Epithelial cell of prostate (primary cell): ENCODE data around the gene FBXW7.
A peak's percentile ranks its signal among the peaks of the same experiment; 100 is the strongest.

ENCODE experiments used
- DNase-seq: peaks from one replicate; pipeline ENCODE4 v3.0.0-alpha.2; 2011; ENCODE audit warnings: low read depth, low spot score
- H3K27ac ChIP-seq: fragments of 450-650 bp; 2 replicates; pipeline ENCODE4 v1.5.1; 2017; ENCODE audit warnings: mild to moderate bottlenecking

FBXW7 gene

DNA sequence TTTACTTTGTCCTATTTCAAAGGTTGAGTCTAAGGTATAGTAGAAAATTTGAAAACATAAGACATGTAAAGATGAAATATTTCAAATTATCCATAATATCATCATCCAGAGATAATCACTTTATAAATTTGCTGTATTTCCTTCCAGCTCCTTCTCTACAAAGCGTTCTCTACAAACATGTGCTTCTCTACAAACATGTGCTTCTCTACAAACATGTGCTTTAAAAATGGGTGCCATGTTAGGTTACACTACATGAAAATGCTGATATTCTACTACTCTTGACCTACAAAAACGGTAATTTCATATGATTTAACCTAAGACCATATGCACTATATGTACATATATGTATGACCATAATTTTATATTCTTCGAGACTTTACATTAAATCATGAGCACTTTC is 92.0 kb downstream of the FBXW7 start:
- no peak overlapping the region for H3K27ac ChIP-seq
- DNase-seq, result no peak

DNA sequence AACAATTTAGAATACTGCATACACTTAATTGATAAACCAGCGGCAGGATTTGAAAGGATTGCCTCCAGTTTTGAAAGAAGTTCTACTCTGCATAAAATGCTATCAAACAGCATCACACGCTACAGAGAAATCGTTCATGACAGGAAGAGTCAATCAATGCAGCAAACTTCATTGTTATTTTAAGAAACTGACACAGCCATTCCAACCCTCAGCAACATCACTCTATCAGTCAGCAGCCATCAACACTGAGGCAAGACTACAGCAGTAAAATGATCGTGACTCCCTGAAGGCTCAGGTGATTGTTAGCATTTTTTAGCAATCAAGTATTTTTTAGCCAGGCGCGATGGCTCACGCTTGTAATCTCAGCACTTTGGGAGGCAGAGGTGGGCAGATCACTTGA is 98.3 kb downstream of the FBXW7 start:
- H3K27ac ChIP-seq, result no peak overlapping the region
- DNase-seq, result no peak

DNA sequence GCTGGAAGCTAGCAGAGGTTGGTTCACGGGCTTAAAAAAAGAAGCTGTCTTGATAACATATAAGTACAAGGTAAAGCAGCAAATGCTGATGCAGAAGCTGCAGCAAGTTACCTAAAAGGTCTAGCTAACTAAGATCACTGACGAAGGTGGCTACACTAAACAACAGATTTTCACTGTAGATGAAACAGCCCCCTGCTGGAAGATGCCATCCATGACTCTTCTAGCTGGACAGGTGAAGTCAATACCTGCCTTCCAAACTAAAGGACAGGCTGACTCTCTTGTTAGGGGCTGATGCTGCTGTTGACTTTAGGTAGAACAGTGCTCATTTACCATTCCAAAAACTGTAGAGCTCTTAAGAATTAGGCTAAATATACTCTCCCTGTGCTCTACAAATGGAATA is 99.5 kb downstream of the FBXW7 start:
- DNase-seq, result no peak
- no peak overlapping the region for H3K27ac ChIP-seq

DNA sequence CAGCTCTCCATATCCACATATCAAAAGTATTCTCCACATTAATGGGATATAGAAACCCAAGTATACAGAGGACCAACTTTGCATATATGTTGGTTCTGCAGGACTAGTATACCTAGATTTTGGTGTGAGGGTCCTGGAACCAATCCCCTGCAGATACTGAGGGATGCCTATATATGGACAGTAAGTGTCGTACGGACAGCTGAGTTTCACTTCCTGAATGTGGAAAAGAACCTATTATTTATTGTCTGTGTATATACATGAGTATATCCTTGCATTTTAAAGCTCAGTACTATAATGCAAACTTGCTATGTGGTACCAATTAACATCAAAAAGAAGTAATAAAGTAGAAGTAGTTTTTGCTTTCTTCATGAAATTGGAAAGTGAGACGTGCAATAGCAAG is 101.9 kb downstream of the FBXW7 start:
- no peak overlapping the region for H3K27ac ChIP-seq
- no peak for DNase-seq

DNA sequence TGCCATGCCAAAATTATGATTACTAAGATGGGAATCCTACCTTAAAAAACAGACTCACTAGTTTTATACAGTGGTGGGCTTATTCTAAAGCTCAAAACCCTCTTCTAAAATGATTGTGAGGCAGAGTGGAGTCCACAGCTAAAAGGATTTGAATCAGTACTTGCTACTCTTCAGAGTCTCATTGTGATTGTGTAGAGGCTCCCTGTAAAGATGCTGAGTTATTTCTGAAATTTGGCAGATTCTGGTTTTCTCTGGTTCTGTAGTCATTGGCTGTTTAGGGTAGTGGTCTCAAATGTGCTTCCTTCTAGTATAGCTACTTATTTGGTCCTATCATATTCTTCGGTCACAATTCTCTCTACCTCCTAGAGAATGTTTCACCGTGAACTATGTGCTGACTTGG is 104.1 kb downstream of the FBXW7 start:
- no peak overlapping the region for H3K27ac ChIP-seq
- DNase-seq, result no peak

DNA sequence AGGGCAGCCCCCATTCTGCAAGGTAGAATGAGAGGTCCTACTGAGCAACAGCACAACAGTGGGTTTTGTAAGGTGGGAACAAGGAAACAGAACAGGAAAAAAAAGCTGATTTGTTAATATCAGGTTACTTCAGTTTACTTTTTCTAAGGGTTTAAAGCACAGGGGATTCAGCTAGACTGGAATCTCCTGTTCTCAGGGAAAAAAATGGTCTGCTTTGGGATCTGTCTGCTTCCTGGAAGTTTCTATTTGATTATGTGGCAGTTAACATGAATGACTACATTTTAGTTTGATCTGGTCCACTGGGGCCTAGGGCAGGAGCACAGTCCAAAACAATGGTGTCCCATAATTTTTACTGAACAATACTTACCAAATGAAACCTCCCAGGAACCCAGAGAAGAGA is 104.6 kb downstream of the FBXW7 start:
- no peak overlapping the region for H3K27ac ChIP-seq
- no peak for DNase-seq

DNA sequence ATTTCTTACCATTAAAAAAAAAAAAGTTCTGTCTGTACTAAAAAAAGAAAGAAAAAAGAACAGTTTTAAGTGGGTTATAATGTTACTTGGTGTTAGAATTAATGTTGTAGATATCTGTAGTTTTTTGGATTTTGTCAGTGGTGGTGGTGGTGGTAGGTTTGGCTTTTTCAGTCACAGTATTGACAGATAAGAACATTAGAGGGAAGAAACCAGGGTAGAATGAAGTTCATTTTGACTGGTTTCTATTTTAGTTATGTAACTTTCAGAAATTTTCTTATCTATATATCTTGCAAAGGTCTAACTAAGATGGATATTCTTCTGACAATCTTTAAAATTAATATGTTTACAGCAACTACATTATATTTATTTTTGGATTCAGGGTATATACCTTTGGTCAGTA is 105.4 kb downstream of the FBXW7 start:
- no peak for DNase-seq

DNA sequence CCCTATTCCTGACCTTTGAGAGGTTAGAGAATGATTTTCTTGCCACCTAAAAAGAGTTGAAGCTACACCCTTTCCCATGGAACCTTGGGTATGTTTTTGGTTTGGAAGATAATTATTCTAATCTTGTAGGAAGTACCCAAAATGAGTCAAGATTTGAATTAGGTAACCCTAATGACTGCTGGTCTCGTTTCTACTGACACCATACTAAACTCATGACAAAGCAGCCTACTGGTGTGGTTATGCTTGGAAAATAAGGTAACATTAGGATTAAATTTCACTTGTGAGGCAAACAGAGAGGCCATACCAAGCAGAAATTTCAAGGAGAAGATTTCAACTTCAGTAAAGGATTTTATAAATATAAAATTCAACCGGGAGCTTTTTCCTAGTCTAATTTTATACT is 107.9 kb downstream of the FBXW7 start:
- no peak for DNase-seq
- H3K27ac ChIP-seq, result no peak overlapping the region

More for the DNA sequence above, 105.4 kb downstream of the FBXW7 start:
- no peak overlapping the region for H3K27ac ChIP-seq

DNA sequence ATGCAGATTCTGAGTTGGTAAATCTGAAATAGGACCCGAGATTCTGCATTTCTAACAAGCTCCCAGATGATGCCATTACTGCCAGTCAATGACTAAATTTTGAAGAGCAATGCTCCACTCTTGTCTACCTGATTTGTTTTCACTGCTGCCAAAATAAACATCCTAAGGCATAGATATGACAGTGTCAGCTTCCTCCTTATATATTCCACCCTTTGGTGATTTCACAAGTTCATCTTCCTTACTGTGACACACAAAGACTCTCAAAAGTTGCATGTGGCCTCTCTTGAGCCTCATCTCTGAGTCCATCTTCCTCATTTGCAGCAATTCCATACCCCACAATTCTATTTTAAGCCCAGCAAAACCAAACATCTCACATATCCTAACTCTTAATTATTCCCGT is 110.9 kb downstream of the FBXW7 start:
- no peak overlapping the region for H3K27ac ChIP-seq
- DNase-seq, result peak; percentile 26

DNA sequence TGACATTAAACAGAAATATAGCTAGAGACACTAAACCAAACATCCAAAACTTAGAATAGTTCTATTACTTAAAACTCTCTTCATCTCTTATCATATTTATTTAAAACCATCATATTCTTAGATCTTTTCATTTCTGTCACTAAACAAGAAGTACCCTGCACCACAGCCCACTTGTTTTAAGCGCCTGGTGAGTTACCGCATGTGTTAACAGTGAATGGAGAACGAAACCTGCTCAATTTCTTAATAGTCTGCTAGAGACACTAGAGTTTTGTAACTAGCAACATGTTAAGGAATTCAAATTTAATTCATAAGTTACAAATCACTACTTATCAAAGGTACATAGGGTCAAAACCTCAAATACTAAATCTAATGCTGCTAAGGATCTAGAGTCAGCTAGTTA is 111.5 kb downstream of the FBXW7 start:
- no peak for DNase-seq
- H3K27ac ChIP-seq, result no peak overlapping the region

DNA sequence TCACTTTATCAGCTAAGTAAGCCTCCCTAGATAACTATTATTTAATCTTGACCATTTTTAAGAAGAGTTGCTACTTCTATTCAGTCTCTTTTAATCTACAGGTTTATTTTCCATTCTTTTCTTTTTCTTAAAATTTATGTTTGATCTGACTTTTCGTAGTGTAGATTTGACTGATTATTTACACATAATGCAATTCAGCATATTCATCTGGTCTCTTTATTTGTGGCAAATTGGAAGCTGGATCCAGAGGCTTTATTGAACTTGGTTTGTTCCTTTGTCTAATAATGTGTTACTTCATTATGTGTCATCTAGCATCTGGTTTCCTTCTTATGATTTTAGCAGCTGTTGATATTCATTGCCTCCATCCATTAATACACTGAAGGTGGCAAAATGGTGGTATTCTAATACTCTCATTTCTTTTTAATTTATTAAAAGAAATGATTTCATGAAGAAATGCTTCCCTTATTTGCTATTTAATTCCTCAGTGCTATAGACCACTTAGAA is 113.0 kb downstream of the FBXW7 start:
- DNase-seq, result no peak
- no peak overlapping the region for H3K27ac ChIP-seq

DNA sequence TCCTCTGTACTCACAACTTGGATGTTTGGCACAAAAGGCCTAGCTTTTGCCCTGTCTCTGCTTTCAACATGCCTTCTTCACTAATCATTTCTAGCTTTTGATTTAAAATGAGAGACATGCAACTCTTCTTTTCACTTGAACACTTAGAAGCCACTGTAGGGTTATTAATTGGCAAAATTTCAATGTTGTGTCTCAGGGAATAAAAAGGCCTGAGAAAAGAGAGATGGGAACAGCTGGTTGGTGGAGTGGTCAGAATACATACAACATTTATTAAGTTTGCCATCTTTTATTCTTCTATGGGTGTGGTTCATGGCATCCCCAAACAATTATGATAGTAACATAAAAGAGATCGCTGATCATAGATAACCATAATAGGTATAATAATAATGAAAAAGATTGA is 114.3 kb downstream of the FBXW7 start:
- H3K27ac ChIP-seq, result no peak overlapping the region
- no peak for DNase-seq

DNA sequence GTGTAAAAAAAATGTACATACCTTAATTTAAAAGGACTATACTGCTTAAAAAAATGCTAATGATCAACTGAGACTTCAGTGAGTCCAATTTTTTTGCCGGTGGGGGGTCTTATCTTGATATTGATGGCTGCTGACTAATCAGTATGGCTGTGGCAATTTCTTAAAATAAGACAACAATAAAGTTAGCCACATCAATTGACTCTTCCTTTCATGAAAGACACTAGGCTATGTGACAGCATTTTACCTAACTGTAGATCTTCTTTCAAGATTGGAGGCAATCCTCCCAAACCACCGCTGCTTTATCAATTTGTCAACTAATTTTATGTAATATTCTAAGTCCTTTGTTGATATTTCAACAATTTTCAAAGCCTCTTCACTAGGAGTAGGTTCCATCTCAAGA is 116.1 kb downstream of the FBXW7 start:
- no peak for DNase-seq
- H3K27ac ChIP-seq, result no peak overlapping the region

DNA sequence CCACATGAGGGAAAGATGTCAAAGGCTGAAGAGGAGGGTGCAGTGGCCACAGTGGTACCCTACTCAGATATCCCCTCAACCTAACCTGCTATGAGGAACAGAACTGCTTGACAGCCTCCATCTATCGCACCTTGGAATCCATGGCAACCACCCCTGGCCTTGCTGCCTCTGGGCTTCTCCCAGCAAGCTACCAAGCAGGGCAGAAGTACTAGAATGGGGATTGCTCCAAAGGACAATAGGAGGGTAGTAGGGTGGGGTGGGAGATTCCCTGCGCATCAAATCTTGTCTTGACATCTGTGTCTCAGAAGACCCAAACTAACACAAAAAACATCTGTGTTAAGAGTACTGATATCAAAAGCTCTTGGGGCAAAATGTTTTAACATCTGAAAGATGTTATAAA is 118.2 kb downstream of the FBXW7 start:
- no peak for DNase-seq
- H3K27ac ChIP-seq, result no peak overlapping the region

DNA sequence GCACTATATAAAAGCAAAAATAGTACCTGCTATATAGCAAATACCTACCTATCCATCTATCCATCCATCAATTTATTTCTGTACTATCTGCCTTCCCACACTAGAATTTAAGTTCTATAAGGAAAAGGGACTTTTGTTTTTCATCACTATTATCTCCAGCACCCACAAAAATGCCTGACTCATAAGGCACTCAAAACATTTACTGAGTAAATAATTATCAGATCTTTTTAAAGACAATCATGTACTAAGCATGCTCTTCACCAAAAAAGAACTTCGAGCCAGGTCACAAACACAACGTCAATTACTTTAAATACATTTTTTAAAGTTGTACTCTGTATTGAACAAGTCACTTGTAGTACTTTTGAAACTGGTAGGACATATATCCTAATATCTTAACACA is 119.9 kb downstream of the FBXW7 start:
- DNase-seq, result no peak
- H3K27ac ChIP-seq, result no peak overlapping the region

DNA sequence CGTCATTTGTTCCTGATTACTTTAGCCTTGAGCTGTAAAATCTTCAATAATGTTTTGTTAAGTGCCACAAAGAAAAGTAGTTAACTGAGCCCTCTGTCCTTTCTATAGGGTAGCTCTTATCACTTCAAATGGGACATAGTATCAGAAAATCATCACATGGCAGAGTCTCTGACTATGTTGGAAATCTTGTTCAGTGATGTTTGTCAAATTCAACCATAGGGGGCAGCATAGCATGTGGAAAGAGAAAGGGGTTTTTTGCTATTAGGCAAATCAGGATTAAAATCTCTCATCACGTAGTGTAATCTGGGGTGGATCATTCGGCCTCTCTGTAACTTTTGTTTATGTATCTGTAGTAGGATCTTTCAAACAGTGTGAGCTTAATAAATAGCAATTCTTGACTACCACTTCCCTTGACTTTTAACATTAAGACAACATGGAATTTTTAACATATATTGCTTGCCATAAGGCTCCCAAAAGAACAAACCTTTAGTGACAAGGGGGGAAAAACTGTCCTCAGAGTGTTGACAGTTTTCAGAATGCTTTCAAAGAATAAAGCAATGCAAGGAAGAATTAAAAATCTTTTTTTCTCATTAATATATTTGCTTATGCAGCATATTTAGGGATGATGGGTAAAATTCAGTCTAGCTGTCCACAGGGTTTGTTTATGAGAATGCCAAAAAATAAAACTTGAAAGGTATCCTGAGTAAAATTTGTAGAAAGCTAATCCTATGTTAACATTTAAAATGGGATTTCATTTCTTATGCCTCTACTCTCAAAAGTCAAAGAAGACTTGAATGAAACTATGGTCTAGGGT is 127.2 kb downstream of the FBXW7 start:
- H3K27ac ChIP-seq, result no peak overlapping the region
- no peak for DNase-seq

DNA sequence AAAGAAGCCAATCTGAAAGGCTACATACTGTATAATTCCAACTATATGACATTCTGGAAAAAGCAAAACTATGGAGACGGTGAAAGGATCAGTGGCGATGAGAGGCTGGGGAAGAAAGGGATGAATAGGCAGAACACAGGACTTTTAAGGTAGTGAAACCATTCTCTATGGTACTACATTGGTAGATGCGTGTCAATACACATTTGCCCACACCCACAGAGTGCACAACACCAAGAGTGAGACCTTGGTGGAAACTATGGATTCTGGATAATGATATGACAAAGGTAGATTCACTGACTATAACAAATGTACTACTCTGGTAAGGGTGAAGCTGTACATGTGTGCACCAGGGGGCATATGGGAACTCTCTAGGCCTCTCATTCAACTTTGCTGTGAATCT is 134.5 kb downstream of the FBXW7 start:
- H3K27ac ChIP-seq, result no peak overlapping the region

DNA sequence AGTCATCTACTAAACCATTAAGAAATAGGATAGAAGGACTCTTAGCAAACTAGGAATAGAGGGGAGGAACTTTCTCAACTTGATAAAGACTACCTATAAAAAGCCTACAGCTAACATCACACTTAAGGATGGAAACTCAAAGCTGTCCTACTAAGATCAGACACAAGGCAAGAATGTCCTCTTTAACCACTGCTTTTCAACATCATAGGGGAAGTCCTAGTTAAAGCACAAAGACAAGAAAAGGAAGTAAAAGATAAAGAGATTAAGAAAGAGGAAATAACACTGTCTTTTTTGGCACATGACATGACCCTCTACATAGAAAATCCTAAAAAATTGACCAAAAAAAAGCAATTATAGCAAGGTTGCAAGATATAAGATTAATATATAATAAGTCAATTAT is 136.6 kb downstream of the FBXW7 start:
- no peak overlapping the region for H3K27ac ChIP-seq
- no peak for DNase-seq

More for the DNA sequence above, 134.5 kb downstream of the FBXW7 start:
- DNase-seq, result no peak

DNA sequence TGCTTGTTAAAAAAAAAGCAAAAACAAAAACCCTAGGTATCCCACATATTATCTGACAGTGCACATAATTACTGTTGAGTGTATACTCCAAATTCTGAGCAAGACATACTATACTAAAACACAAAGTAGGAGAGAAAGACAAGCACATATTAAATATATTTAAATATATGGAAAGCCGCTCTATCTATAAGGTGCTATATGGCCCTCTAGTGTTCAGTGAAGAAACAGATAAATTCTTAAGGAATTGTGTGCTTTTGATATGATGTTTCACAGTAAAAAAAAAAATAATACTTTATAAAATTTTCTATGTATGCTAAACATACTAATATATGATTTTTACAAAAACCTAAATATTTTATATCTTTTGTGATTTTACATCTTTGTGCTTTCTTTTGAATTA is 137.8 kb downstream of the FBXW7 start:
- no peak overlapping the region for H3K27ac ChIP-seq
- no peak for DNase-seq

DNA sequence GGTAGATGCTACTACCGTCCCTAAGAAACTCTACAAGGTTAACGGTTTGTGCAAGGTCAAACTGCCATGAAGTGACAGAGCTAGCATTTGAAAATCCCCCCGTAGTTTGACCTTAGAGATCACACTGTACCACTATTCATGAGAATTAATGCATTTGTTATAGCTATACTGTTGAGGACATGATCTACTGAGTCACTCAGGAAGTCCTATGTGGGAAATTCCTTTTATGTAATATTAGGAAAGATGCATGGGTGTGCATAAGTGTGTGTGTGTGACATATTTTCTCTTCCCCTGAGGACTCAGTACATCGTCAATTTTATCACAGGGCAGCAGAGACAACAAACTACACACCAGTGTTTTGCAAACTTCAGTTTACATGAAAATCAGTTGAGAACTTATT is 141.1 kb downstream of the FBXW7 start:
- no peak for DNase-seq
- H3K27ac ChIP-seq, result no peak overlapping the region

DNA sequence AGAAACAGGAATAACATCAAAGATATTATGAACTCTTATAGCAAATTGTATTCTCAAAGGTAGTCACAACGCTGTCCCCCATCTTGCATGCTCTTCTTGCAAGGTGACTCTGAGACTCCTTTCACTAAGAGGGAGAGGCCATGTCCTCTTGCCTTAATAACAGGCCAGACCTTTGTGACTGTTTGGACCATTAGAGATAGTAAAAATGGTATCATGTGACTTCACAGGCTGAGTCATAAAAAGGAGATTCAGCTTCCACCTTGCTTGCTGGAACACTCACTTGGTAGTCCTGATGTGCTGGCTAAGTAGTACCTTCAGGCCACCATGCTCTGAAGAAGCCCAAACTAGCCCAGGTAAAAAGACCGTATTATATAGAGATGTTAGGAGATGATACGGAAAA is 143.8 kb downstream of the FBXW7 start:
- no peak overlapping the region for H3K27ac ChIP-seq
- DNase-seq, result no peak

DNA sequence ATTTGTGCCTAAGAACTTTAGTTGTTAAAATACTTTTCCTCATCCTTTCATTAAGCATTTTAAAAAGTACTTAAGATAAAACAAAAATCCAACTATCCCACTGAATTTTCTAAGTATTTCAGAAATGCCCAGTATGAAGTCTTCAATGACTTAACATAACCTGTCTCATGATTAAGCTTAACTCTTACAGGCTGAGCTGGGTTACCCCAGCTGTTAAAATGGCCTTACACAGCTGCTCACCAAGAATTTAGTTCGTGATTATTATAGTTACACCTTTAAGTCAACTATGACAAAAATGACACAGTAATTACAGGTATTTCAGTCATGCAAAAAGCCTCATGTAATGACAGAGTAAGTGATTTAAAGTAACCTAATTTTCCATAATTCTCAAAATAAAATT is 145.7 kb downstream of the FBXW7 start:
- H3K27ac ChIP-seq, result no peak overlapping the region

More for the DNA sequence above, 145.7 kb downstream of the FBXW7 start:
- DNase-seq, result no peak
